Lower leg skin (tissue), 3 donors: ENCODE data around the gene RUNX3.

Source experiments
- POLR2A ChIP-seq, 2 donors: fragments of 450-650 bp; IDR thresholded peaks; one replicate each; pipeline ENCODE4 v1.6.1; 2016 to 2017; ENCODE audit warnings: antibody characterized with exemption in 2 of 2, mild to moderate bottlenecking in 1 of 2, moderate library complexity in 1 of 2
- TF ChIP-seq, protein P1 (sequence below), 3 donors: fragments of 450-650 bp; IDR thresholded peaks; one replicate each; pipeline ENCODE4 v1.5.1; 2016; ENCODE audit warnings: antibody characterized with exemption in 3 of 3, mild to moderate bottlenecking in 3 of 3, moderate library complexity in 2 of 3

GRCh38 chr1:24960071-24960801 is 30.2 kb upstream of the RUNX3 start:
- TF ChIP-seq, protein P1, sequence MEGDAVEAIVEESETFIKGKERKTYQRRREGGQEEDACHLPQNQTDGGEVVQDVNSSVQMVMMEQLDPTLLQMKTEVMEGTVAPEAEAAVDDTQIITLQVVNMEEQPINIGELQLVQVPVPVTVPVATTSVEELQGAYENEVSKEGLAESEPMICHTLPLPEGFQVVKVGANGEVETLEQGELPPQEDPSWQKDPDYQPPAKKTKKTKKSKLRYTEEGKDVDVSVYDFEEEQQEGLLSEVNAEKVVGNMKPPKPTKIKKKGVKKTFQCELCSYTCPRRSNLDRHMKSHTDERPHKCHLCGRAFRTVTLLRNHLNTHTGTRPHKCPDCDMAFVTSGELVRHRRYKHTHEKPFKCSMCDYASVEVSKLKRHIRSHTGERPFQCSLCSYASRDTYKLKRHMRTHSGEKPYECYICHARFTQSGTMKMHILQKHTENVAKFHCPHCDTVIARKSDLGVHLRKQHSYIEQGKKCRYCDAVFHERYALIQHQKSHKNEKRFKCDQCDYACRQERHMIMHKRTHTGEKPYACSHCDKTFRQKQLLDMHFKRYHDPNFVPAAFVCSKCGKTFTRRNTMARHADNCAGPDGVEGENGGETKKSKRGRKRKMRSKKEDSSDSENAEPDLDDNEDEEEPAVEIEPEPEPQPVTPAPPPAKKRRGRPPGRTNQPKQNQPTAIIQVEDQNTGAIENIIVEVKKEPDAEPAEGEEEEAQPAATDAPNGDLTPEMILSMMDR (IDR thresholded peaks at IDR 0.05), result no peak
- TF ChIP-seq POLR2A (IDR thresholded peaks at IDR 0.05), result no peak
